A549 (cell line): ENCODE results near the gene GINS3. TPM values are rescaled to one million over a fixed set of nuclear protein-coding genes. Genes with fewer than 3 reads are reported as not detected.

Source experiments
- ATAC-seq, 2 experiments: fragments of 200-7000 bp in 1 of 2; fragments of >200 bp in 1 of 2; cut with Nextera tagmentation in 1 of 2; cut with Tn5 transposase in 1 of 2; 3 replicates each; pipeline versions ENCODE4 v1.8.0 to v1.9.1; 2018 to 2020; ENCODE audit warnings: mild to moderate bottlenecking in 1 of 2, moderate library complexity in 1 of 2
- CTCF ChIA-PET: fragments of 300-600 bp; sonication (Branson Sonifier 250); formaldehyde crosslinking; extraction: SDS; loops from one replicate; lab custom pipeline; 2021; ENCODE audit warnings: antibody characterized with exemption, inconsistent platforms; lab: Yijun Ruan, JAX
- POLR2A ChIA-PET: fragments of 350-600 bp; formaldehyde crosslinking; extraction: SDS; loops from one replicate; lab custom pipeline; 2021; ENCODE audit warnings: antibody characterized with exemption, inconsistent platforms; lab: Yijun Ruan, JAX
- DNase-seq, 2 experiments: peaks; one replicate each; pipeline versions ENCODE4 v3.0.0 to v3.0.0-alpha.2; 2011 to 2016; ENCODE audit warnings: low read depth in 1 of 2, low spot score in 1 of 2
- FAIRE-seq: peaks from 2 replicates; lab custom pipeline; 2011; peaks lifted over from hg19 to GRCh38; lab: Jason Lieb, UNC
- H3K27ac ChIP-seq, 2 experiments: fragments of >200 bp; sonication (Bioruptor Twin); formaldehyde crosslinking; 3 replicates each; pipeline ENCODE4 v1.5.1; 2016 to 2017
- H3K4me1 ChIP-seq: fragments of >200 bp; sonication (Bioruptor Twin); formaldehyde crosslinking; 3 replicates; pipeline ENCODE4 v1.6.1; 2016
- H3K4me2 ChIP-seq: fragments of >200 bp; sonication (Bioruptor Twin); formaldehyde crosslinking; 3 replicates; pipeline ENCODE4 v1.6.1; 2016
- H3K4me3 ChIP-seq: fragments of >200 bp; sonication (Bioruptor Twin); formaldehyde crosslinking; 3 replicates; pipeline ENCODE4 v1.5.1; 2016
- H3K9me3 ChIP-seq: fragments of >200 bp; sonication (Bioruptor Twin); formaldehyde crosslinking; 3 replicates; pipeline ENCODE4 v1.6.1; 2016
- CBX8 ChIP-seq: fragments of 200-600 bp; sonication (generic); IDR thresholded peaks from 2 replicates; pipeline ENCODE4 v1.6.1; 2016
- CHD4 ChIP-seq: fragments of 200-600 bp; sonication (generic); IDR thresholded peaks from 2 replicates; pipeline ENCODE4 v1.6.1; 2016; ENCODE audit warnings: antibody characterized with exemption, mild to moderate bottlenecking, borderline replicate concordance
- EHF ChIP-seq: fragments of 250-450 bp; sonication (Bioruptor Pico); IDR thresholded peaks from 2 replicates; pipeline ENCODE4 v1.5.0; 2020; ENCODE audit warnings: mild to moderate bottlenecking
- ESRRA ChIP-seq: fragments of 150-350 bp; IDR thresholded peaks from 2 replicates; pipeline ENCODE4 v1.6.1; 2014; ENCODE audit warnings: mild to moderate bottlenecking, low read length, borderline replicate concordance
- HDAC2 ChIP-seq: fragments of 200-600 bp; sonication (generic); IDR thresholded peaks from 2 replicates; pipeline ENCODE4 v1.6.1; 2016
- KDM5A ChIP-seq: fragments of 200-600 bp; sonication (generic); IDR thresholded peaks from 2 replicates; pipeline ENCODE4 v1.6.1; 2016; ENCODE audit warnings: antibody characterized with exemption, mild to moderate bottlenecking
- MAZ ChIP-seq: fragments of 150-350 bp; IDR thresholded peaks from 2 replicates; pipeline ENCODE4 v1.6.1; 2014; ENCODE audit warnings: antibody characterized with exemption, low read depth, low read length, borderline replicate concordance
- MYC ChIP-seq: IDR thresholded peaks from 2 replicates; pipeline ENCODE4 v1.6.1; 2012; ENCODE audit warnings: mild to moderate bottlenecking, inconsistent platforms, low read length, improper control_type of control experiment, borderline replicate concordance
- NR3C1 ChIP-seq: fragments of >200 bp; sonication (Bioruptor Twin); formaldehyde crosslinking; IDR thresholded peaks from 3 replicates; pipeline ENCODE4 v1.6.1; 2017
- RNF2 ChIP-seq: fragments of 200-600 bp; sonication (generic); IDR thresholded peaks from 2 replicates; pipeline ENCODE4 v1.6.1; 2016; ENCODE audit warnings: low read depth, mild to moderate bottlenecking, antibody characterized with exemption, moderate library complexity, borderline replicate concordance
- SMC3 ChIP-seq: fragments of >200 bp; sonication (Bioruptor Twin); formaldehyde crosslinking; IDR thresholded peaks from 3 replicates; pipeline ENCODE4 v1.6.1; 2018; ENCODE audit warnings: inconsistent platforms
- SREBF2 ChIP-seq: fragments of 450-650 bp; IDR thresholded peaks from 2 replicates; pipeline ENCODE4 v1.6.1; 2014; ENCODE audit warnings: mild to moderate bottlenecking, moderate library complexity
- TP53 ChIP-seq: fragments of 250-450 bp; sonication (Bioruptor Pico); IDR thresholded peaks from 2 replicates; pipeline ENCODE4 v1.5.0; 2021; ENCODE audit warnings: mild to moderate bottlenecking, moderate library complexity
- WGBS: methylation state at CpG from one replicate; pipeline ENCODE4 v1.1.6; 2017; ENCODE audit errors: missing lambda C conversion rate; 5-methylcytosine and 5-hydroxymethylcytosine counted together
- polyA plus RNA-seq, 4 experiments: library from polyadenylated mRNA; depleted of rRNA in 3 of 4; stranded (reverse); fragments of >200 nt; fragmentation: RNase III in 1 of 4; extraction: RNeasy Plus Mini Kit Qiagen cat#74134 plus additional on column Dnase treatment in 1 of 4; gene quantifications; 2 replicates in 3 of 4; 3 replicates in 1 of 4; pipeline ENCODE4 v1.2.3, GENCODE V29; 2011 to 2017
- TF ChIP-seq, protein P1 (sequence below): fragments of >200 bp; sonication (Bioruptor Twin); formaldehyde crosslinking; IDR thresholded peaks from 3 replicates; pipeline ENCODE4 v1.5.1; 2016
- TF ChIP-seq, protein P2 (sequence below): fragments of 250-450 bp; sonication (Bioruptor Pico); IDR thresholded peaks from 2 replicates; pipeline ENCODE4 v1.5.0; 2021; ENCODE audit warnings: mild to moderate bottlenecking, moderate library complexity, borderline replicate concordance
- TF ChIP-seq, protein P3 (sequence below): IDR thresholded peaks from 2 replicates; pipeline ENCODE4 v1.6.1; 2012; ENCODE audit warnings: low read depth, borderline replicate concordance
- TF ChIP-seq, protein P4 (sequence below): fragments of 250-450 bp; sonication (Bioruptor Pico); IDR thresholded peaks from 2 replicates; pipeline ENCODE4 v1.5.0; 2020; ENCODE audit warnings: low read depth, mild to moderate bottlenecking, moderate library complexity
- TF ChIP-seq, protein P5 (sequence below): fragments of 150-350 bp; IDR thresholded peaks from 2 replicates; pipeline ENCODE4 v1.6.1; 2014; ENCODE audit warnings: low read depth, mild to moderate bottlenecking, low read length
- TF ChIP-seq, protein P6 (sequence below): fragments of >200 bp; sonication (Bioruptor Twin); formaldehyde crosslinking; IDR thresholded peaks from 2 replicates; pipeline ENCODE4 v1.6.1; 2016
- TF ChIP-seq, protein P7 (sequence below): fragments of >200 bp; sonication (Bioruptor Twin); formaldehyde crosslinking; IDR thresholded peaks from 3 replicates; pipeline ENCODE4 v1.6.1; 2016

The GINS3 gene
- polyA plus RNA-seq, 2 of the 4 experiments (the other 2 are of a cell fraction): 19.7 to 21.0 TPM

DNA sequence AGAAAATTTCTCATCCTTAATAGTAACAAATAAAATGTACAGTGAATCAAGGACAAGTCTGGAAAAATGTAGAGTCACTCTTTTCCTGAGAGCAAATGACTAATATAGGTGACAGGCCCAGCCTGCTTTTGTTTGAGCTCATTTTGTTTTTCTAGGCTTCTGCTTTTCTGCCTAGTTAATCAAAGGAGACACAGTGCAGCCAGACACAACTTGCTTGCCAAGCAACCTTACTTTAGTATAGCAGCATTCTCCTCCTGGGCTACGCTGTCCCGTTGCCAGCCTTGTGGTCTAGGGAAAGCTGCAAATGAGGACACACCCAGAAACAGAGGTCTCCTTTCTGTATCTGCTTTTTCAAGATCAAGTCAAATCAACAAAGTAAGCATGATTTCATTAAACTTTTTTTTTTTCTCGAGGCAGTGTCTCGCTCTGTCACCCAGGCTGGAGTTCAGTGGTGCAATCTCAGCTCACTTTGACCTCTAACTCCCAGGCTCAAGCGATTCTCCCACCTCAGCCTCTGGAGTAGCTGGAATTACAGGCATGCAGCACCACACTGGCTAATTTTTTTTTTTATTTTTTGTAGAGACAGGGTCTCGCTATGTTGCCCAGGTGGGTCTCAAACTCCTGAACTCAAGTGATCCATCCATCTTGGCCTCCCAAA is 17.2 kb downstream of the GINS3 start:
- 65% methylated on average over 6 of the region's 6 CpGs for WGBS
- TF ChIP-seq SREBF2 (no peak), MYC (no peak), KDM5A (no peak), TP53 (no peak), HDAC2 (no peak), EHF (CRISPR knock-in tag) (no peak), CBX8 (no peak), CHD4 (no peak), MAZ (no peak), ESRRA (no peak), RNF2 (no peak), SMC3 (no peak), NR3C1 (no peak)
- TF ChIP-seq, protein P1, sequence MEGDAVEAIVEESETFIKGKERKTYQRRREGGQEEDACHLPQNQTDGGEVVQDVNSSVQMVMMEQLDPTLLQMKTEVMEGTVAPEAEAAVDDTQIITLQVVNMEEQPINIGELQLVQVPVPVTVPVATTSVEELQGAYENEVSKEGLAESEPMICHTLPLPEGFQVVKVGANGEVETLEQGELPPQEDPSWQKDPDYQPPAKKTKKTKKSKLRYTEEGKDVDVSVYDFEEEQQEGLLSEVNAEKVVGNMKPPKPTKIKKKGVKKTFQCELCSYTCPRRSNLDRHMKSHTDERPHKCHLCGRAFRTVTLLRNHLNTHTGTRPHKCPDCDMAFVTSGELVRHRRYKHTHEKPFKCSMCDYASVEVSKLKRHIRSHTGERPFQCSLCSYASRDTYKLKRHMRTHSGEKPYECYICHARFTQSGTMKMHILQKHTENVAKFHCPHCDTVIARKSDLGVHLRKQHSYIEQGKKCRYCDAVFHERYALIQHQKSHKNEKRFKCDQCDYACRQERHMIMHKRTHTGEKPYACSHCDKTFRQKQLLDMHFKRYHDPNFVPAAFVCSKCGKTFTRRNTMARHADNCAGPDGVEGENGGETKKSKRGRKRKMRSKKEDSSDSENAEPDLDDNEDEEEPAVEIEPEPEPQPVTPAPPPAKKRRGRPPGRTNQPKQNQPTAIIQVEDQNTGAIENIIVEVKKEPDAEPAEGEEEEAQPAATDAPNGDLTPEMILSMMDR: no peak
- TF ChIP-seq, protein P2, sequence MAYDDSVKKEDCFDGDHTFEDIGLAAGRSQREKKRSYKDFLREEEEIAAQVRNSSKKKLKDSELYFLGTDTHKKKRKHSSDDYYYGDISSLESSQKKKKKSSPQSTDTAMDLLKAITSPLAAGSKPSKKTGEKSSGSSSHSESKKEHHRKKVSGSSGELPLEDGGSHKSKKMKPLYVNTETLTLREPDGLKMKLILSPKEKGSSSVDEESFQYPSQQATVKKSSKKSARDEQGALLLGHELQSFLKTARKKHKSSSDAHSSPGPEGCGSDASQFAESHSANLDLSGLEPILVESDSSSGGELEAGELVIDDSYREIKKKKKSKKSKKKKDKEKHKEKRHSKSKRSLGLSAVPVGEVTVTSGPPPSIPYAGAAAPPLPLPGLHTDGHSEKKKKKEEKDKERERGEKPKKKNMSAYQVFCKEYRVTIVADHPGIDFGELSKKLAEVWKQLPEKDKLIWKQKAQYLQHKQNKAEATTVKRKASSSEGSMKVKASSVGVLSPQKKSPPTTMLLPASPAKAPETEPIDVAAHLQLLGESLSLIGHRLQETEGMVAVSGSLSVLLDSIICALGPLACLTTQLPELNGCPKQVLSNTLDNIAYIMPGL (CRISPR knock-in tag): no peak
- TF ChIP-seq, protein P3, sequence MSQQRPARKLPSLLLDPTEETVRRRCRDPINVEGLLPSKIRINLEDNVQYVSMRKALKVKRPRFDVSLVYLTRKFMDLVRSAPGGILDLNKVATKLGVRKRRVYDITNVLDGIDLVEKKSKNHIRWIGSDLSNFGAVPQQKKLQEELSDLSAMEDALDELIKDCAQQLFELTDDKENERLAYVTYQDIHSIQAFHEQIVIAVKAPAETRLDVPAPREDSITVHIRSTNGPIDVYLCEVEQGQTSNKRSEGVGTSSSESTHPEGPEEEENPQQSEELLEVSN: no peak
- TF ChIP-seq, protein P4, sequence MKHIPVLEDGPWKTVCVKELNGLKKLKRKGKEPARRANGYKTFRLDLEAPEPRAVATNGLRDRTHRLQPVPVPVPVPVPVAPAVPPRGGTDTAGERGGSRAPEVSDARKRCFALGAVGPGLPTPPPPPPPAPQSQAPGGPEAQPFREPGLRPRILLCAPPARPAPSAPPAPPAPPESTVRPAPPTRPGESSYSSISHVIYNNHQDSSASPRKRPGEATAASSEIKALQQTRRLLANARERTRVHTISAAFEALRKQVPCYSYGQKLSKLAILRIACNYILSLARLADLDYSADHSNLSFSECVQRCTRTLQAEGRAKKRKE (CRISPR knock-in tag): no peak
- TF ChIP-seq, protein P5, sequence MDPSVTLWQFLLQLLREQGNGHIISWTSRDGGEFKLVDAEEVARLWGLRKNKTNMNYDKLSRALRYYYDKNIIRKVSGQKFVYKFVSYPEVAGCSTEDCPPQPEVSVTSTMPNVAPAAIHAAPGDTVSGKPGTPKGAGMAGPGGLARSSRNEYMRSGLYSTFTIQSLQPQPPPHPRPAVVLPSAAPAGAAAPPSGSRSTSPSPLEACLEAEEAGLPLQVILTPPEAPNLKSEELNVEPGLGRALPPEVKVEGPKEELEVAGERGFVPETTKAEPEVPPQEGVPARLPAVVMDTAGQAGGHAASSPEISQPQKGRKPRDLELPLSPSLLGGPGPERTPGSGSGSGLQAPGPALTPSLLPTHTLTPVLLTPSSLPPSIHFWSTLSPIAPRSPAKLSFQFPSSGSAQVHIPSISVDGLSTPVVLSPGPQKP: no peak
- TF ChIP-seq, protein P6, sequence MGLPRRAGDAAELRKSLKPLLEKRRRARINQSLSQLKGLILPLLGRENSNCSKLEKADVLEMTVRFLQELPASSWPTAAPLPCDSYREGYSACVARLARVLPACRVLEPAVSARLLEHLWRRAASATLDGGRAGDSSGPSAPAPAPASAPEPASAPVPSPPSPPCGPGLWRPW: no peak
- TF ChIP-seq, protein P7, sequence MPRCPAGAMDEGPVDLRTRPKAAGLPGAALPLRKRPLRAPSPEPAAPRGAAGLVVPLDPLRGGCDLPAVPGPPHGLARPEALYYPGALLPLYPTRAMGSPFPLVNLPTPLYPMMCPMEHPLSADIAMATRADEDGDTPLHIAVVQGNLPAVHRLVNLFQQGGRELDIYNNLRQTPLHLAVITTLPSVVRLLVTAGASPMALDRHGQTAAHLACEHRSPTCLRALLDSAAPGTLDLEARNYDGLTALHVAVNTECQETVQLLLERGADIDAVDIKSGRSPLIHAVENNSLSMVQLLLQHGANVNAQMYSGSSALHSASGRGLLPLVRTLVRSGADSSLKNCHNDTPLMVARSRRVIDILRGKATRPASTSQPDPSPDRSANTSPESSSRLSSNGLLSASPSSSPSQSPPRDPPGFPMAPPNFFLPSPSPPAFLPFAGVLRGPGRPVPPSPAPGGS: no peak
- peak in 1 of 2 experiments; percentile 30 for DNase-seq
- peak in 1 of 2 experiments; percentile 40; a peak in 2 of 6 replicates for ATAC-seq
- CTCF ChIA-PET: interaction anchor here (0.5 to 4.0 kb wide), 7 partner anchors 9 to 325 kb away, joined by 3 to 18 read pairs (median 4); no protein-coding TSS in a partner anchor
- POLR2A ChIA-PET: interaction anchor here (1.1 to 1.7 kb wide), 2 partner anchors 17 to 280 kb away, joined by 3 to 6 read pairs; partner anchors contain the start of gene GINS3
- H3K27ac ChIP-seq: peak overlapping the region; percentile 35 to 43; a peak in 5 of 6 replicates
- H3K9me3 ChIP-seq: no peaks in the 10 kb centered on the region
- H3K4me2 ChIP-seq: peak overlapping the region; percentile 32
- FAIRE-seq: peak; percentile 18
- H3K4me3 ChIP-seq: no peak overlapping the region
- peaks cover 17% of the 10 kb centered on the region for H3K4me1 ChIP-seq
